ENCODE results near the gene TEKT5. TPM values are rescaled to one million over a fixed set of nuclear protein-coding genes. Genes with fewer than 3 reads are reported as not detected.

TEKT5 gene
- total RNA-seq, 1 experiment from 2014 or later = not detected

- CTCF ChIA-PET = interaction anchor here (0.6 kb wide), 1 partner anchor 176 kb away, joined by 4 read pairs; no protein-coding TSS in a partner anchor
- no peak for TF ChIP-seq SIN3A (IDR thresholded peaks at IDR 0.05; ENCODE audit: borderline replicate concordance, insufficient read depth, low read depth, low read length)
- no peak for TF ChIP-seq CTCF (IDR thresholded peaks at IDR 0.05)
- no peak for TF ChIP-seq TCF7L2 (IDR thresholded peaks at IDR 0.05; ENCODE audit: low read depth, low read length)
- no peak for DNase-seq (ENCODE audit: low read depth, low spot score)
- intact Hi-C loops (cut with micrococcal nuclease; ENCODE audit: unreplicated experiment) = no loop called here
- Histone ChIP-seq H3K27ac (ENCODE audit: low read length) (no peak overlapping the region), H3K4me3 (ENCODE audit: low read depth in 2 of 2, low read length in 2 of 2) (no peak overlapping the region), H3K4me1 (ENCODE audit: control insufficient read depth, insufficient read depth, low read length) (no peaks in the 10 kb centered on the region), H3K36me3 (ENCODE audit: control insufficient read depth, insufficient read depth, low read length) (no peaks in the 10 kb centered on the region), H3K27me3 (ENCODE audit: control insufficient read depth, insufficient read depth, low read length) (0 out of 2 replicates have a peak, but pooled peaks cover 2% of the 10 kb centered on the region), H3K9me3 (ENCODE audit: control insufficient read depth, insufficient read depth, low read depth, low read length) (no peaks in the 10 kb centered on the region)
- no TSS peak for BruUV-seq (replicated peaks)
- in situ Hi-C loops (cut with HindIII; ENCODE audit: low pct_unique_long_range_greater_than_20kb, low sequenced_read_pairs) = no loop called here
- POLR2A ChIA-PET = no interaction called here
- ATAC-seq = no peak
These were observed 9.0 kb downstream of the TEKT5 start for GRCh38 chr16:10685709-10686108.

DNA sequence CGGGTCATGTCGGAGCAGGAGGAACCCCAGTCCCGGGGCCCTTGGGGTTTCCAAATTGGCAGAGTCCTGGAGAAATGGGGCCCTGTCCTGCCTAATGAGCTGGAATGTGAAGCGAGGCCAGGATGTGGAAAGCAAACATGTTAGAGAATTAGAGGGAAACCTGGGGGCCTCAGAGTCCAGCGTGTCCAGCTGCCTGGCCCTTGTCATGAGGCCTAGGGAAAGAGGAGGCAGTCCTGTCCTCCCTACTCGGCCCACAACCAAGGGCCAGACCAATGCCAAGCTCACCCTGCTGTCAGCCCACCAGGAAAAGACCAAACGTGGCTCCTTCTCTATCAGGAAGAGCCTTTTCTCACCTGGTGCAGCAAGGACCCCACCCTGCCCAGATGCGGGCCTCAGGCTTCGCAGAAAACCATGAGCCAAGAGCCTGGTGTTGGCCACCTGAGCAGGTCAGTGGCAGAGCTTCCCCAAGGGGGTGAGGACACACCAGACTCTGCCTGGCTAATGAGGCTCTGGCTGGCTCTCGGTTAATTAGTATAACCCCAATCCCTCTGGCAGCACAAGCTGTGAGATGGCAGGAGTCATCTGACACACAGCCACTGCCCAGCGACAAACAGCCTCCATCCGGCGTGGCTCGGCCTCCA, 10.1 kb downstream of the TEKT5 start:
- DNase-seq (ENCODE audit: low read depth, low spot score) (no peak), ATAC-seq (no peak)
- no TSS peak for BruUV-seq (replicated peaks)
- Histone ChIP-seq H3K9me3 (ENCODE audit: control insufficient read depth, insufficient read depth, low read depth, low read length) (no peaks in the 10 kb centered on the region), H3K4me1 (ENCODE audit: control insufficient read depth, insufficient read depth, low read length) (no peaks in the 10 kb centered on the region), H3K36me3 (ENCODE audit: control insufficient read depth, insufficient read depth, low read length) (no peaks in the 10 kb centered on the region), H3K27me3 (ENCODE audit: control insufficient read depth, insufficient read depth, low read length) (0 out of 2 replicates have a peak, but pooled peaks cover 2% of the 10 kb centered on the region), H3K27ac (ENCODE audit: low read length) (no peak overlapping the region), H3K4me3 (ENCODE audit: low read depth in 2 of 2, low read length in 2 of 2) (no peak overlapping the region)
- CTCF ChIA-PET = no interaction called here
- intact Hi-C loops (cut with micrococcal nuclease; ENCODE audit: unreplicated experiment) (no loop called here), in situ Hi-C loops (cut with HindIII; ENCODE audit: low pct_unique_long_range_greater_than_20kb, low sequenced_read_pairs) (no loop called here)
- POLR2A ChIA-PET = no interaction called here
- TF ChIP-seq CTCF (IDR thresholded peaks at IDR 0.05) (no peak), TCF7L2 (IDR thresholded peaks at IDR 0.05; ENCODE audit: low read depth, low read length) (no peak), SIN3A (IDR thresholded peaks at IDR 0.05; ENCODE audit: borderline replicate concordance, insufficient read depth, low read depth, low read length) (no peak), REST (IDR thresholded peaks at IDR 0.05; ENCODE audit: insufficient read depth in 1 of 2, low read depth in 2 of 2, low read length in 1 of 2) (no peak), POLR2AphosphoS5 (IDR thresholded peaks at IDR 0.05; ENCODE audit: low read depth, low read length) (no peak)
